ENCODE measurements around the gene GIPC2. TPM values are rescaled to one million over a fixed set of nuclear protein-coding genes. Genes with fewer than 3 reads are reported as not detected.

The GIPC2 gene
- total RNA-seq, 1 donor from 2014 or later, result 1.6 TPM

GRCh38 chr1:78089010-78089409, 43.2 kb downstream of the GIPC2 start:
- Histone ChIP-seq H3K27me3 (ENCODE audit: control insufficient read depth, insufficient read depth, low read length) (no peaks in the 10 kb centered on the region), H3K36me3 (ENCODE audit: control insufficient read depth, insufficient read depth, low read length) (no peaks in the 10 kb centered on the region), H3K4me3 (ENCODE audit: low read depth, low read length) (no peak overlapping the region)
- no peak for DNase-seq (ENCODE audit: low read depth)
- no peak for TF ChIP-seq CTCF (IDR thresholded peaks at IDR 0.05; ENCODE audit: insufficient read depth, low read length, poor library complexity, severe bottlenecking)

- no peak overlapping the region for H3K4me3 ChIP-seq (ENCODE audit: low read depth, low read length)
- no peak for DNase-seq (ENCODE audit: low read depth)
- H3K36me3 ChIP-seq (ENCODE audit: control insufficient read depth, insufficient read depth, low read length), result no peaks in the 10 kb centered on the region
- no peaks in the 10 kb centered on the region for H3K27me3 ChIP-seq (ENCODE audit: control insufficient read depth, insufficient read depth, low read length)
- no peak for TF ChIP-seq CTCF (IDR thresholded peaks at IDR 0.05; ENCODE audit: insufficient read depth, low read length, poor library complexity, severe bottlenecking)
Observed at GRCh38 chr1:78090472-78091133, 44.8 kb downstream of the GIPC2 start.

GRCh38 chr1:78091215-78091813, 45.5 kb downstream of the GIPC2 start:
- no peaks in the 10 kb centered on the region for H3K27me3 ChIP-seq (ENCODE audit: control insufficient read depth, insufficient read depth, low read length)
- no peaks in the 10 kb centered on the region for H3K36me3 ChIP-seq (ENCODE audit: control insufficient read depth, insufficient read depth, low read length)
- H3K4me3 ChIP-seq (ENCODE audit: low read depth, low read length), result no peak overlapping the region
- TF ChIP-seq CTCF (IDR thresholded peaks at IDR 0.05; ENCODE audit: insufficient read depth, low read length, poor library complexity, severe bottlenecking), result no peak
- no peak for DNase-seq (ENCODE audit: low read depth)

- TF ChIP-seq CTCF (IDR thresholded peaks at IDR 0.05; ENCODE audit: insufficient read depth, low read length, poor library complexity, severe bottlenecking), result no peak
- no peak for DNase-seq (ENCODE audit: low read depth)
- no peak overlapping the region for H3K4me3 ChIP-seq (ENCODE audit: low read depth, low read length)
- H3K36me3 ChIP-seq (ENCODE audit: control insufficient read depth, insufficient read depth, low read length), result no peaks in the 10 kb centered on the region
- H3K27me3 ChIP-seq (ENCODE audit: control insufficient read depth, insufficient read depth, low read length), result no peaks in the 10 kb centered on the region
Observed at GRCh38 chr1:78091886-78092285, 46.1 kb downstream of the GIPC2 start.

GRCh38 chr1:78092643-78093042, 46.9 kb downstream of the GIPC2 start:
- no peaks in the 10 kb centered on the region for H3K27me3 ChIP-seq (ENCODE audit: control insufficient read depth, insufficient read depth, low read length)
- TF ChIP-seq CTCF (IDR thresholded peaks at IDR 0.05; ENCODE audit: insufficient read depth, low read length, poor library complexity, severe bottlenecking), result no peak
- no peaks in the 10 kb centered on the region for H3K36me3 ChIP-seq (ENCODE audit: control insufficient read depth, insufficient read depth, low read length)
- no peak for DNase-seq (ENCODE audit: low read depth)
- H3K4me3 ChIP-seq (ENCODE audit: low read depth, low read length), result no peak overlapping the region

- no peak for TF ChIP-seq CTCF (IDR thresholded peaks at IDR 0.05; ENCODE audit: insufficient read depth, low read length, poor library complexity, severe bottlenecking)
- H3K27me3 ChIP-seq (ENCODE audit: control insufficient read depth, insufficient read depth, low read length), result no peaks in the 10 kb centered on the region
- H3K4me3 ChIP-seq (ENCODE audit: low read depth, low read length), result no peak overlapping the region
- DNase-seq (ENCODE audit: low read depth), result no peak
- H3K36me3 ChIP-seq (ENCODE audit: control insufficient read depth, insufficient read depth, low read length), result no peaks in the 10 kb centered on the region
Observed at GRCh38 chr1:78093560-78093959, 47.8 kb downstream of the GIPC2 start.
